ENCODE data around the gene ODAM.
"Not testable (repeated sequence)": the region's sequence is repeated elsewhere in the genome, so short reads cannot be mapped to it uniquely, and the experiment has no call there.

The ODAM gene

GRCh38 chr4:70195425-70195824, at the start of gene ODAM:
Gene ODAM (plus strand): TSS chr4:70195725. CDS start chr4:70196544, 819 bp downstream.
- DNase-seq, result no peak

- no peak for DNase-seq
Measured at GRCh38 chr4:70151271-70151670, 44.3 kb upstream of the ODAM start.

- no peak for DNase-seq
Measured at GRCh38 chr4:70152088-70152487, 43.4 kb upstream of the ODAM start.

- DNase-seq, result no peak
Measured at GRCh38 chr4:70153937-70154336, 41.6 kb upstream of the ODAM start, which contains the start of gene PRR27. Gene PRR27 (plus strand): TSS chr4:70154237. CDS start chr4:70154376, 139 bp downstream.

- DNase-seq, result no peak
Measured at GRCh38 chr4:70158576-70158975, 36.9 kb upstream of the ODAM start.

GRCh38 chr4:70177090-70177489, 18.4 kb upstream of the ODAM start:
- DNase-seq, result no peak

- no peak for DNase-seq
Measured at GRCh38 chr4:70178075-70178660, 17.4 kb upstream of the ODAM start.

GRCh38 chr4:70179811-70180210, 15.7 kb upstream of the ODAM start:
- DNase-seq, result no peak

GRCh38 chr4:70181864-70182263, 13.7 kb upstream of the ODAM start:
- no peak for DNase-seq

- DNase-seq, result no peak
Measured at GRCh38 chr4:70182517-70183167, 12.9 kb upstream of the ODAM start.

GRCh38 chr4:70183168-70183939, 12.2 kb upstream of the ODAM start:
- peak; percentile 38 for DNase-seq

GRCh38 chr4:70183940-70184246, 11.6 kb upstream of the ODAM start:
- DNase-seq, result no peak

- no peak for DNase-seq
Measured at GRCh38 chr4:70187216-70187615, 8.3 kb upstream of the ODAM start.

GRCh38 chr4:70190579-70190978, 4.9 kb upstream of the ODAM start:
- DNase-seq, result no peak

GRCh38 chr4:70191647-70192046, 3.9 kb upstream of the ODAM start:
- no peak for DNase-seq

- no peak for DNase-seq
Measured at GRCh38 chr4:70192895-70193294, 2.6 kb upstream of the ODAM start.

GRCh38 chr4:70196857-70197256, 1.3 kb downstream of the ODAM start:
- DNase-seq, result no peak

GRCh38 chr4:70197842-70198241, 2.3 kb downstream of the ODAM start:
- no peak for DNase-seq

- no peak for DNase-seq
Measured at GRCh38 chr4:70203601-70204000, 8.1 kb downstream of the ODAM start.

- not testable (repeated sequence) for DNase-seq
Measured at GRCh38 chr4:70212752-70213151, 17.2 kb downstream of the ODAM start.

- not testable (repeated sequence) for DNase-seq
Measured at GRCh38 chr4:70216109-70216508, 20.6 kb downstream of the ODAM start.

GRCh38 chr4:70216550-70216949, 21.0 kb downstream of the ODAM start:
- not testable (repeated sequence) for DNase-seq

GRCh38 chr4:70221389-70221788, 25.9 kb downstream of the ODAM start:
- not testable (repeated sequence) for DNase-seq

- DNase-seq, result not testable (repeated sequence)
Measured at GRCh38 chr4:70221818-70222217, 26.3 kb downstream of the ODAM start.

Measured in fibroblast of skin of right biceps (primary cell).